GM12892 (cell line): ENCODE results near the gene DNASE2.

Experiments
- POLR2A ChIP-seq: IDR thresholded peaks from 2 replicates; pipeline ENCODE4 v1.6.1; 2011; ENCODE audit warnings: low read depth, low read length, control low read depth
- POLR2AphosphoS5 ChIP-seq: IDR thresholded peaks from 2 replicates; pipeline ENCODE4 v1.6.1; 2011; ENCODE audit warnings: low read depth, low read length, control low read depth
- TAF1 ChIP-seq: IDR thresholded peaks from 2 replicates; pipeline ENCODE4 v1.6.1; 2011; ENCODE audit warnings: low read depth, mild to moderate bottlenecking, control low read depth, low read length, borderline replicate concordance

DNA sequence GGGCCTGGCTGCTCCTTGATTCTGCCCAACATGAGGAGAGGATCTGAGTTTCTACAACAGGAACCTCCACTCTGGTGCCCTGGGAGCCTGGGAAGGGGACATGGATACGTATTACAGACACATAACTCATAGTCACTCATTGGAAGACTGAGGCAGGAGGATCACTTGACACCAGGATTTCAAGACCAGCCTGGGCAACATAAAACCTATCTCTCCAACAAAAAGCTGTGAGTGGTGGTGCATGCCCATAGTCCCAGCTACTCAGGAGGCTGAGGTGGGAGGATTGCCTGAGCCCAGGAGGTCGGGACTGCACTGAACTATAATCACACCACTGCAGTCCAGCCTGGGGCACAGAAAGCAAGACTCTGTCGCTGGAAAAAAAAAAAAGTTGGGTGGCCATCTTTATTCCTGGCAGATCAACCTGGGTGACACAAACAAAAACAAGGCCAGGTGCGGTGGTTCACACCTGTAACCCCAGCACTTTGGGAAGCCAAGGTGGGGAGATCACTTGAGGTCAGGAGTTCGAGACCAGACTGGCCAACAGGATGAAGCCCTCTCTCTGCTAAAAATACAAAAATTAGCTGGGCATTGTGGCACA, 6.9 kb upstream of the DNASE2 start:
- TF ChIP-seq POLR2AphosphoS5: no peak
- TF ChIP-seq POLR2A: no peak
- TF ChIP-seq TAF1: no peak
